HepG2 (cell line): ENCODE data around the gene CACNA1C. TPM values are rescaled to one million over a fixed set of nuclear protein-coding genes. Genes with fewer than 3 reads are reported as not detected.

Source experiments
- ATAC-seq: fragments of 200-7000 bp; cut with Tn5 transposase; 3 replicates; pipeline ENCODE4 v1.9.1; 2020; ENCODE audit warnings: mild to moderate bottlenecking, moderate library complexity
- BruUV-seq: library from RNA; stranded (reverse); fragments of 400-500 nt; replicated peaks from 2 replicates; lab custom pipeline; 2021; lab: Mats Ljungman, UMichigan
- CTCF ChIA-PET: fragments of 300-600 bp; formaldehyde crosslinking; extraction: SDS; loops from one replicate; lab custom pipeline; 2021; ENCODE audit warnings: low total read pairs, inconsistent platforms, low intra/inter-chr PET ratio; lab: Yijun Ruan, JAX
- POLR2A ChIA-PET: fragments of 350-600 bp; sonication (Branson Sonifier 250); formaldehyde crosslinking; loops from one replicate; lab custom pipeline; 2020; ENCODE audit warnings: antibody characterized with exemption, inconsistent platforms; lab: Yijun Ruan, JAX
- DNase-seq: peaks from one replicate; pipeline ENCODE4 v3.0.0-alpha.2; 2015; ENCODE audit warnings: low spot score
- FAIRE-seq: peaks from 3 replicates; lab custom pipeline; 2011; peaks lifted over from hg19 to GRCh38; lab: Jason Lieb, UNC
- H2AFZ ChIP-seq: one replicate; pipeline ENCODE4 v1.6.1; 2011; ENCODE audit warnings: low read length, inconsistent platforms
- H3K27ac ChIP-seq: fragments of 300-600 bp; 3 replicates; pipeline ENCODE4 v1.8.0; 2011; ENCODE audit warnings: mixed run types, mild to moderate bottlenecking, mixed read lengths, low read length, inconsistent platforms; ENCODE audit not compliant: insufficient read depth; ENCODE audit errors: extremely low read length
- H3K27me3 ChIP-seq, 2 experiments: fragments of 200-600 bp in 1 of 2; 2 replicates in 1 of 2; 3 replicates in 1 of 2; pipeline versions ENCODE4 v1.6.0 to v1.8.0; 2011; ENCODE audit warnings: low read length in 2 of 2, mild to moderate bottlenecking in 2 of 2, moderate library complexity in 2 of 2, inconsistent platforms in 1 of 2; ENCODE audit not compliant: insufficient read depth in 2 of 2, control insufficient read depth in 1 of 2
- H3K36me3 ChIP-seq, 2 experiments: fragments of 200-600 bp in 1 of 2; replicated peaks in 1 of 2; 2 replicates in 1 of 2; 3 replicates in 1 of 2; pipeline versions ENCODE4 v1.5.1 to v1.8.0; 2011; ENCODE audit warnings: low read length in 2 of 2, inconsistent platforms in 1 of 2; ENCODE audit not compliant: insufficient read depth in 2 of 2, control insufficient read depth in 1 of 2
- H3K4me1 ChIP-seq: 2 replicates; pipeline ENCODE4 v1.5.1; 2012; ENCODE audit warnings: low read length, inconsistent platforms; ENCODE audit not compliant: insufficient read depth
- H3K4me2 ChIP-seq: 2 replicates; pipeline ENCODE4 v1.6.0; 2011; ENCODE audit warnings: low read depth, low read length, inconsistent platforms
- H3K4me3 ChIP-seq, 3 experiments: fragments of 200-600 bp in 1 of 3; sonication (generic), shearing (Covaris generic) in 1 of 3; replicated peaks in 1 of 3; 2 replicates each; pipeline ENCODE4 v1.5.1; 2011 to 2016; ENCODE audit warnings: low read length in 3 of 3, inconsistent platforms in 2 of 3, low read depth in 2 of 3, mild to moderate bottlenecking in 2 of 3, control low read depth in 1 of 3, mixed read lengths in 1 of 3; ENCODE audit not compliant: insufficient read depth in 1 of 3
- H3K79me2 ChIP-seq: one replicate; pipeline ENCODE4 v1.6.1; 2011; ENCODE audit warnings: low read length, inconsistent platforms; ENCODE audit not compliant: insufficient read depth
- H3K9ac ChIP-seq: 2 replicates; pipeline ENCODE4 v1.6.0; 2011; ENCODE audit warnings: mild to moderate bottlenecking, low read depth, low read length, inconsistent platforms; ENCODE audit not compliant: insufficient read depth
- H3K9me3 ChIP-seq: 2 replicates; pipeline ENCODE4 v1.5.1; 2012; ENCODE audit warnings: mild to moderate bottlenecking, low read length
- H4K20me1 ChIP-seq: 2 replicates; pipeline ENCODE4 v1.6.0; 2011; ENCODE audit warnings: inconsistent platforms, mild to moderate bottlenecking, low read length, moderate library complexity; ENCODE audit not compliant: insufficient read depth
- AGO1 ChIP-seq: fragments of 200-400 bp; formaldehyde crosslinking; IDR thresholded peaks from 2 replicates; pipeline ENCODE4 v1.6.1; 2017; ENCODE audit warnings: mild to moderate bottlenecking, low read depth, low read length, moderate library complexity; ENCODE audit not compliant: poor library complexity, severe bottlenecking
- ATF6 ChIP-seq: sonication (generic); formaldehyde crosslinking; conservative IDR thresholded peaks from 2 replicates; pipeline ENCODE4 v1.4.0; 2020; ENCODE audit warnings: missing genetic modification reagents
- FOSL1 ChIP-seq: sonication (generic); formaldehyde crosslinking; IDR thresholded peaks from 2 replicates; pipeline ENCODE4 v1.9.0; 2021; ENCODE audit warnings: missing genetic modification reagents, borderline replicate concordance
- HOXA3 ChIP-seq: sonication (generic); formaldehyde crosslinking; IDR thresholded peaks from 2 replicates; pipeline ENCODE4 v1.5.0; 2020; ENCODE audit warnings: missing genetic modification reagents
- NFKB2 ChIP-seq: sonication (generic); formaldehyde crosslinking; IDR thresholded peaks from 2 replicates; pipeline ENCODE4 v1.4.0; 2020; ENCODE audit warnings: missing genetic modification reagents, borderline replicate concordance
- NONO ChIP-seq, 2 experiments: fragments of 450-650 bp in 1 of 2; sonication (generic) in 1 of 2; formaldehyde crosslinking in 1 of 2; IDR thresholded peaks in 1 of 2; conservative IDR thresholded peaks in 1 of 2; 2 replicates each; pipeline versions ENCODE4 v1.6.1 to v1.8.0; 2017 to 2022; ENCODE audit warnings: mild to moderate bottlenecking in 1 of 2, missing genetic modification reagents in 1 of 2, moderate library complexity in 1 of 2
- SNRNP70 ChIP-seq: fragments of 200-400 bp; formaldehyde crosslinking; IDR thresholded peaks from 2 replicates; pipeline ENCODE4 v1.6.1; 2017; ENCODE audit warnings: mild to moderate bottlenecking, low read depth, low read length, moderate library complexity
- SRF ChIP-seq: IDR thresholded peaks from 2 replicates; pipeline ENCODE4 v1.6.1; 2011; ENCODE audit warnings: mild to moderate bottlenecking, low read depth, low read length, moderate library complexity
- ZNF687 ChIP-seq: sonication (generic); formaldehyde crosslinking; IDR thresholded peaks from 2 replicates; pipeline ENCODE4 v1.5.1; 2020; ENCODE audit warnings: mild to moderate bottlenecking, missing genetic modification reagents, moderate library complexity
- ZNF784 ChIP-seq: sonication (generic); formaldehyde crosslinking; IDR thresholded peaks from 2 replicates; pipeline ENCODE4 v1.5.1; 2020; ENCODE audit warnings: missing genetic modification reagents, mild to moderate bottlenecking, borderline replicate concordance
- WGBS: methylation state at CpG from one replicate; pipeline ENCODE4 v1.1.6; 2017; ENCODE audit warnings: low lambda C conversion rate; 5-methylcytosine and 5-hydroxymethylcytosine counted together
- in situ Hi-C: cut with HindIII; loops from 2 replicates; pipeline ENCODE4 v1.10.0; 2017; ENCODE audit warnings: low pct_unique_long_range_greater_than_20kb; ENCODE audit not compliant: extremely low pct_ligation_motif_present
- intact Hi-C: fragments of 100-400 bp; cut with micrococcal nuclease; formaldehyde crosslinking; loops from one replicate; pipeline ENCODE4 v1.10.0; 2022; ENCODE audit not compliant: unreplicated experiment
- polyA plus RNA-seq, 8 experiments: library from polyadenylated mRNA; depleted of rRNA in 3 of 8; stranded (reverse) in 7 of 8; unstranded in 1 of 8; fragments of >200 nt; fragmentation: Illumina TruSeq in 4 of 8; extraction: Trizol in 4 of 8; gene quantifications; 2 replicates each; pipeline versions ENCODE4 v1.2.1 to v1.2.3, GENCODE V29; 2011 to 2016; ENCODE audit warnings: low read depth in 4 of 8, missing spikeins in 1 of 8, mixed read lengths in 1 of 8; ENCODE audit not compliant: insufficient read depth in 1 of 8
- total RNA-seq, 5 experiments: library from RNA; depleted of rRNA; stranded (reverse); fragments of >200 nt; fragmentation: Illumina TruSeq; extraction: Trizol; gene quantifications; 2 replicates each; pipeline ENCODE4 v1.2.3, GENCODE V29; 2016; ENCODE audit warnings: low read depth in 1 of 5

The CACNA1C gene
- total and polyA plus RNA-seq, 2 of the 13 experiments (the other 11 are each of a cell fraction or from before 2014, with no cell fraction given) = not detected

GRCh38 chr12:2406903-2407302, 354.1 kb downstream of the CACNA1C start:
- 0% methylated on average over 1 of the region's 10 CpGs for WGBS
- no peak for FAIRE-seq
- Histone ChIP-seq H3K9me3 (no peaks in the 10 kb centered on the region), H4K20me1 (no peaks in the 10 kb centered on the region), H3K4me1 (no peaks in the 10 kb centered on the region), H3K27ac (no peak overlapping the region), H2AFZ (no peak overlapping the region), H3K79me2 (no peaks in the 10 kb centered on the region), H3K36me3 (no peaks in the 10 kb centered on the region), H3K4me3 (no peak overlapping the region), H3K27me3 (peaks cover 0 to 12% of the 10 kb centered on the region in 2 experiments; a peak in 2 of 5 replicates), H3K9ac (no peak overlapping the region), H3K4me2 (no peak overlapping the region)
- no peak for ATAC-seq
- CTCF ChIA-PET = no interaction called here
- DNase-seq = no peak
- POLR2A ChIA-PET = no interaction called here
- intact Hi-C loops = no loop called here
- BruUV-seq = no TSS peak
- in situ Hi-C loops = no loop called here
- no peak for TF ChIP-seq SRF
- no peak for TF ChIP-seq ZNF687
- no peak for TF ChIP-seq HOXA3 (CRISPR knock-in tag)
- no peak for TF ChIP-seq FOSL1 (CRISPR knock-in tag)

GRCh38 chr12:2408262-2408661, 355.5 kb downstream of the CACNA1C start:
- WGBS = 0% methylated on average over 3 of the region's 3 CpGs
- FAIRE-seq = no peak
- H3K36me3 ChIP-seq = no peaks in the 10 kb centered on the region
- no TSS peak for BruUV-seq
- no peaks in the 10 kb centered on the region for H3K4me1 ChIP-seq
- no peak for DNase-seq
- H3K27ac ChIP-seq = no peak overlapping the region
- in situ Hi-C loops = no loop called here
- ATAC-seq = no peak
- intact Hi-C loops = no loop called here
- no peaks in the 10 kb centered on the region for H3K9me3 ChIP-seq
- POLR2A ChIA-PET = no interaction called here
- no peaks in the 10 kb centered on the region for H3K79me2 ChIP-seq
- no peak overlapping the region for H2AFZ ChIP-seq
- H3K27me3 ChIP-seq = peaks cover 0 to 15% of the 10 kb centered on the region in 2 experiments; a peak in 2 of 5 replicates
- no peaks in the 10 kb centered on the region for H4K20me1 ChIP-seq
- H3K4me3 ChIP-seq = no peak overlapping the region
- CTCF ChIA-PET = no interaction called here
- no peak overlapping the region for H3K4me2 ChIP-seq
- H3K9ac ChIP-seq = no peak overlapping the region
- TF ChIP-seq AGO1 (no peak), ZNF784 (CRISPR knock-in tag) (no peak), NFKB2 (CRISPR knock-in tag) (no peak), SNRNP70 (no peak), ATF6 (CRISPR knock-in tag) (no peak), NONO (IDR thresholded peaks at IDR 0.05) (no peak), NONO (CRISPR knock-in tag; conservative IDR thresholded peaks at IDR 0.05) (no peak)
